Esophagus (tissue), 2 donors: ENCODE data around the gene KDM4B. TPM values are rescaled to one million over a fixed set of nuclear protein-coding genes. Genes with fewer than 3 reads are reported as not detected.
"Not testable (repeated sequence)": the region's sequence is repeated elsewhere in the genome, so short reads cannot be mapped to it uniquely, and the experiment has no call there.

Experiments
- H3K27ac ChIP-seq, 2 donors: one replicate each; pipeline ENCODE4 v1.5.1; 2013; ENCODE audit warnings: low read depth in 2 of 2, mild to moderate bottlenecking in 2 of 2, inconsistent platforms in 1 of 2, low read length in 1 of 2, moderate library complexity in 1 of 2
- H3K27me3 ChIP-seq, 2 donors: one replicate each; pipeline ENCODE4 v1.6.1; 2013; ENCODE audit warnings: low read length in 2 of 2, control low read depth in 1 of 2, mild to moderate bottlenecking in 1 of 2; ENCODE audit not compliant: insufficient read depth in 2 of 2, control insufficient read depth in 1 of 2
- H3K36me3 ChIP-seq, 2 donors: one replicate each; pipeline ENCODE4 v1.6.1; 2013; ENCODE audit warnings: low read length in 1 of 2; ENCODE audit not compliant: control insufficient read depth in 2 of 2, insufficient read depth in 2 of 2
- H3K4me1 ChIP-seq, 2 donors: one replicate each; pipeline ENCODE4 v1.6.1; 2013; ENCODE audit warnings: low read length in 1 of 2; ENCODE audit not compliant: control insufficient read depth in 2 of 2, insufficient read depth in 2 of 2
- H3K4me3 ChIP-seq, 2 donors: one replicate each; pipeline ENCODE4 v1.5.1; 2013; ENCODE audit warnings: low read length in 2 of 2, mild to moderate bottlenecking in 2 of 2, low read depth in 1 of 2, moderate library complexity in 1 of 2
- H3K9me3 ChIP-seq, 2 donors: one replicate each; pipeline ENCODE4 v1.6.1; 2013; ENCODE audit warnings: mild to moderate bottlenecking in 2 of 2, low read depth in 1 of 2, low read length in 1 of 2, moderate library complexity in 1 of 2; ENCODE audit not compliant: control insufficient read depth in 2 of 2, insufficient read depth in 1 of 2
- WGBS, 2 donors: extraction: QIAGEN DNeasy Blood & Tissue Kit; methylation state at CpG; one replicate each; pipeline ENCODE4 v1.1.7; 2013; 5-methylcytosine and 5-hydroxymethylcytosine counted together
- polyA plus RNA-seq, 2 donors: library from polyadenylated mRNA; stranded (reverse); fragments of 200-250 nt; gene quantifications; one replicate each; pipeline ENCODE4 v1.2.3, GENCODE V29; 2013
- donor health status: healthy with polysubstance abuse.
- donor health status: Bipolar disorder and iron deficiency.

KDM4B gene
- polyA plus RNA-seq, 2 donors = 10.7 to 26.7 TPM

DNA sequence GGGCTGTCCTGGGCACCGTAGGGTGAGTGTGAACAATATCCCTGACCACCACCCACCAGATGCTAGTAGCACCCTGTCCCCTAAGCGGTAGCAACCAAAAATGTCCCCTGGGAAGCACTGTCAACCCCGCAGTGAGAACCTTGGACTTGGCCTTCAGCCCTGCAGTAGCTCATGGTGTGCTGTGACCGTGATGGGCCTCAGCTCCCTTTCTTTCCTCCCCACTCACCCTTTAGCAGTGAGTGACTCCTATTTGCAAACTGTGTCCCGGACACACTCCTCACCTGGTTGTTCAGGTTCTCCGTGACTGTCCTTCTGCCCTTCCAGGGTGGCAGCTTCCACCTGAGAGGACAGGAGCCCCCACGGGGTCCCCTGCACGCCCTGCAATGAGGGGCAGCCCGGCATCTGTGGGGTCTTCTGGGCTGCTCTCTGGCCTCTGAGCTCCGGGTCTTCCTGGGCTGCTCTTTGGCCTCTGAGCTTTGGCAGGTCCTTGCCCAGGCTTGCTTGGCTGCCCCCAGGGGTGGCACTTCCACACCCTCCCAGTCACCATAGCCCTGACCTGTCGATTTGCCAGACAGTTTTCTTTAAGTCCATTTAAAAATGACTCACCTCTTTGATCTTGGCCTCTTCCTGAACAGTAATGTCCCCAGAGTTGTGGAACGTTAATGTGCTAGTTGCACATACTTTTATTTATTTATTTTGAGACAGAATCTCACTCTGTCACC is 3.8 kb downstream of the KDM4B start:
- Histone ChIP-seq H3K4me1 (peaks cover 12 to 36% of the 10 kb centered on the region in 2 donors), H3K9me3 (no peaks in the 10 kb centered on the region), H3K36me3 (peaks cover 0 to 5% of the 10 kb centered on the region in 2 donors), H3K27ac (peak overlapping the region; percentile 66 to 89), H3K4me3 (peak overlapping the region in 1 of 2 donors; percentile 11), H3K27me3 (no peaks in the 10 kb centered on the region)
- 47 to 60% methylated on average over 12 of the region's 12 CpGs for WGBS, 2 donors

DNA sequence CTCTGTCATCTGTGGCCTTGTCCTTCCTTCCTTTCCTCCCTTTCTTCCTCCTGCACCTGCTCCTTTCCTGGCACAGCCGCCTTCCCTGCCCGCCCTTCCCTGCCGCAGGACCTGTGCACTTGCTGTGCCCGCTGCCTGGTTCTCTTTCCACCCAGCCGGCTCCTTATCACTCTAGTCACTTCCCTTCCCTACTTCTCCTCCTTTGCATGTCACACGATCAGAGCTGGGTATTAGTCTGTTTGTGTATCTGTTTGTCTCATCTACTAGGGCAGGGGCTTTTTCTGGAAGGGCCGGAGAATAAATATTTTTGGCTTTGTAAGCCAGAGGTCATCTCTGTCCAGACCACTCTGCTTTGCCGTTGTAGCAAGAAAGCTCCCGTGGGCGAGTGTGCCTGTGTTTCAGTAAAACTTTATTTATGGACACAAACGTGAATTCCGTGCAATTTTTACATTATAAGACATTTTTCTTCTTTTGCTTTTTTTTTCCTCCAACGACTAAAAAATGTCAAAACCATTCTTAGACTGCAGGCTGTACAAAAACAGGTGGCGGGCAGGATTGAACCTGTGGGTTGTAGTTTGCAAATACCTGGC is 6.1 kb downstream of the KDM4B start:
- Histone ChIP-seq H3K9me3 (no peaks in the 10 kb centered on the region), H3K27me3 (no peaks in the 10 kb centered on the region), H3K36me3 (peaks cover 0 to 8% of the 10 kb centered on the region in 2 donors), H3K27ac (no peak overlapping the region), H3K4me3 (no peak overlapping the region), H3K4me1 (peaks cover 12 to 40% of the 10 kb centered on the region in 2 donors)
- 77 to 78% methylated on average over 14 of the region's 14 CpGs for WGBS, 2 donors

DNA sequence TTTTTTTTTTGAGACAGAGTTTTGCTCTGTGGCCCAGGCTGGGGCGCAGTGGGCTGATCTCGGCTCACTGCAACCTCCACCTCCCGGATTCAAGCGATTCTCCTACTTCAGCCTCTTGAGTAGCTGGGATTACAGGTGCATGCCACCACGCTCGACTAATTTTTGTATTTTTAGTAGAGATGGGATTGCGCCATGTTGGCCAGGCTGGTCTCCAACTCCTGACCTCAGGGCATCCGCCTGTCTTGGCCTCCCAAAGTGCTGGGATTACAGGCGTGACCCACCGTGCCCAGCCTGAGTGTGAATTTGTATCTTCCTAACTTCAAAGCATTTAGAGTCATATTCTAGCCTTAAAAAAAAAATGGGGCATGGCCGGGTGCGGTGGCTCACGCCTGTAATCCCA is 6.7 kb downstream of the KDM4B start:
- H3K9me3 ChIP-seq, H3K36me3 ChIP-seq, H3K27me3 ChIP-seq, H3K4me3 ChIP-seq: not testable (repeated sequence)
- WGBS, 2 donors = 72 to 88% methylated on average over 13 of the region's 13 CpGs
- Histone ChIP-seq H3K27ac (peak overlapping the region; percentile 89 to 95), H3K4me1 (peaks cover 12 to 40% of the 10 kb centered on the region in 2 donors)

DNA sequence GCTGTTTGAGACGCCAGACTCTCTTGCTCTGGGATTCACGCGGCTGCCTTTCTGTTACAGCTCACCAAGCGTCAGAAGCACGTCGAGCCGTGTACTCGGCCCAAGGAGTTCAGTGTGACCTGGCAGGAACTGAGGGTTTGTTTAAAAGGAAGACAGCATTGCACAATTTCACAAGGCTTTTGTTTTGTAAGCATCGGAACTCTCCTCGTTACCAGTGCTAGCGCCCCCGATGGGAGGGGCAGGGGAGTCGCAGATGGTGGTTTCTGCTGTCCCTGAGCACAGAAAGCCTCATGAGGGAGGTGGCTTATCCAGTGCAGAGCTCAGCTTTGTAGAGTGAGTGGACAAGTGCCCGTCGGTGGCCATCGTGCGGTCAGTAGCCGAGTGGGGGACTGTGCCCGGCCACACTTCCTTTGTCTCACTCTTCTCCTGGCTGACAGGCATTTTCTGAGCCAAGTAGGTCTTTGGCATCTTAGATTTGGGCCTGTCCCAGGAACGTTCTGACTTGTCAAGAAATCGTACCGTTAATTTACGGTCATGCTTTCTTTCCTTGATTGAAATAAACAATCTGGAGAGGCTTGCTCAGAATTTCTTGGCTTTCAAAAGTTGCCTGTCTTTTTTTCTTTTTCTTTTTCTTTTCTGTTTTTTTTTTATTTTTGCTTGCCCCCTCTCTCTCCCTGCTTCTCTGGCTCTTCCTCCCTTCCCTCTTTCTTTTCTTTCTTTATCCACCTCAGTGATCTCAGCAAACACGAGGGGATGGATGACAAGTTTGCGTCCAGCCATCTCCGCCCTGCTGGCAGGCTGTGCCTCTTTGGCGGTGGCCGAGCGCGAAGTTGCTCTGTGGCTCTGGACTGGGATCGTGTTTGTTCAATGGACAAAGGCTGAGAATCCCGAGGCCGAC is 7.7 kb downstream of the KDM4B start:
- Histone ChIP-seq H3K27me3 (no peaks in the 10 kb centered on the region), H3K27ac (peak overlapping the region; percentile 89 to 95), H3K4me3 (no peak overlapping the region), H3K4me1 (peaks cover 9 to 34% of the 10 kb centered on the region in 2 donors), H3K36me3 (peaks cover 0 to 15% of the 10 kb centered on the region in 2 donors), H3K9me3 (no peaks in the 10 kb centered on the region)
- WGBS, 2 donors = 23 to 46% methylated on average over 33 of the region's 33 CpGs

DNA sequence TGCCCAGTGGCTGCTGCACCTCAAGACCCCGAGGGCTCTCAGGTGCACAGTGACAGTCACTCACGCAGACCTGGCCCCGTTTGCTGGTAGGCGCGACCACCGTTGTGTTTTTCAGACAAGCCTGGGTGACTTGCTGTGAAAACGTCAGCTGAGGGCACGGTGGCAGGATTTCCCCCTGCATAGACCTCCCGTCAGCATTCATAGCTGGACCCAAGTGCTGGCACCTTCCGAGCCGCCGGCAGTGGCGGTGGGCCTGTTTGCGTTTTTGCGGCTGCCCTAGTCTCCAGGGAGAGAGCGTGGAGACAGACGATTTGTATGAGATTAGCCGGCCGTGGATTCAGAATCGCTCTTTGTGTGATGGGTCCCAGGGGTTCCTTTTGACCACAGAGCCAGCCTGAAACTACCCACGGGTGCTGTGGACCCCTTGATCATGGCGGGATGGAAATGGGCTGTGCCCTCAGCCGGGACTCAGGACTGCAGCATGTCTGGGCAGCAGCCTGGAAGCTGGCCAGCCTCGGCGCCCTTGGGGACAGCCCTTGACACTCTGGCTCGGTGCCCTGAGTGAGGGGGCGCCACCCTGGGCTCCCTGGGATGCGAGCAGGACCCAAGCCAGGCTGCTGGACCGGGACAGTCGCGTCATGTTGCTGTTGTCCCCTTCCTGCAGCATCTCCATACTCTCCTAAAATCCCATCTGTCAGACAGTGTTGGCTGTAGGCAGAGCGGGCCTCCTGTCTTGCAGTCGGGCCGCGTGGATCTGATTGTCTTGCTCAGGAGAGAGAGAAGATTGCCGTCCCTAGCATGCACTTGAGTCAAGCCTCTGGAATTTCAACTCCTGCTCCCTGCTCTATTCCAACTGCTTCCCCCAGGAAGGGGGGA is 8.6 kb downstream of the KDM4B start:
- WGBS, 2 donors = 47 to 58% methylated on average over 35 to 36 of the region's 36 CpGs
- Histone ChIP-seq H3K9me3 (no peaks in the 10 kb centered on the region), H3K36me3 (peaks cover 0 to 15% of the 10 kb centered on the region in 2 donors), H3K27ac (peak overlapping the region; percentile 76 to 79), H3K27me3 (no peaks in the 10 kb centered on the region), H3K4me3 (no peak overlapping the region), H3K4me1 (peaks cover 4 to 26% of the 10 kb centered on the region in 2 donors)

DNA sequence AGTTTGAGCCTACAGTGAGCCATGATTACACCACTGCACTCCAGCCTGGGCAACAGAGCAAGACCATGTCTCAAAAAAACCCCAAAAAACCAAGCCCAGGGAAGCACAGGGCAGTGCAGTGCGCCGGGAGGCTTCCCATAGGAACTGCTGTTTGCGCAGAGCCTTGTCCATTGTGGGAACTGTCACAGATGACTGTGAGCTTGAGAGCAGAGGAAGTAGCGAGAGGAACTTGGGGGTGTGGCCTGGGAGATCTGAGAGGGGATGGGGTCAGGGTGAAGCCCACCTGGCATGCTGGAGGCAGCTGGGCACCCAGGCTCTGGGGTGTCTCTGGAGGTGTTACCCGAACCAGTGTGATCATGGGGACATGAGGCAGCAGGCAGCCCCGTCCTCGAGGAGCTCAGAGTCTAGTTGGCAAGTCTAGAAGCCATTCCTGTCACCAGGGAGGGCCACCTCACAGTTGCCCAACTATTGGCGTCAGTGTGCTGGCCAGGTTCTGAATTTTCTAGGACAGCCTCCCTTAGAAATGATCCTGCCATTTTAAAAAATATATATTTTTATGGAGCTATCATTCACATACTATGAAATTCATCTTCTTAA is 10.4 kb downstream of the KDM4B start:
- H3K27ac ChIP-seq = peak overlapping the region in 1 of 2 donors; percentile 16
- H3K36me3 ChIP-seq = peaks cover 0 to 17% of the 10 kb centered on the region in 2 donors
- no peaks in the 10 kb centered on the region for H3K27me3 ChIP-seq
- no peaks in the 10 kb centered on the region for H3K9me3 ChIP-seq
- WGBS, 2 donors = 79 to 87% methylated on average over 8 of the region's 8 CpGs
- peaks cover 4 to 22% of the 10 kb centered on the region in 2 donors for H3K4me1 ChIP-seq
- H3K4me3 ChIP-seq = no peak overlapping the region

DNA sequence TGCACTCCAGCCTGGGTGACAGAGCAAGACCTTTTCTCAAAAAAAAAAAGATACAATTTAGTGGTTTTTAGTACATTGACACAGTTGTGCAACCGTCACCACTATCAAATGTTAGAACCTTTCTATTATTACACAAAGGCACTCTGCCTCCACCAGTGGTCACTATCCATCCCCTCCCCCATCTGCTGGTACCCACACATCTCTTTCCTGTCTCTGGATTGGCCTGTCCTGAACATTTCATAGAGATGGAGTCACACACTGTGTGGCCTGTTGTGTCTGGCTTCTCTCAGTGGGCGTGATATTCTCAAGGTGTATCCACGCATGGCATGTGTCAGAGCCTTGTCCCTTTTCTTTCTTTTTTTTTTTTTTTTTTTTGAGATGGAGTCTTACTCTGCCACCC is 11.2 kb downstream of the KDM4B start:
- H3K27ac ChIP-seq = no peak overlapping the region
- H3K4me1 ChIP-seq = peaks cover 4 to 20% of the 10 kb centered on the region in 2 donors
- 70 to 82% methylated on average over 3 of the region's 3 CpGs for WGBS, 2 donors

DNA sequence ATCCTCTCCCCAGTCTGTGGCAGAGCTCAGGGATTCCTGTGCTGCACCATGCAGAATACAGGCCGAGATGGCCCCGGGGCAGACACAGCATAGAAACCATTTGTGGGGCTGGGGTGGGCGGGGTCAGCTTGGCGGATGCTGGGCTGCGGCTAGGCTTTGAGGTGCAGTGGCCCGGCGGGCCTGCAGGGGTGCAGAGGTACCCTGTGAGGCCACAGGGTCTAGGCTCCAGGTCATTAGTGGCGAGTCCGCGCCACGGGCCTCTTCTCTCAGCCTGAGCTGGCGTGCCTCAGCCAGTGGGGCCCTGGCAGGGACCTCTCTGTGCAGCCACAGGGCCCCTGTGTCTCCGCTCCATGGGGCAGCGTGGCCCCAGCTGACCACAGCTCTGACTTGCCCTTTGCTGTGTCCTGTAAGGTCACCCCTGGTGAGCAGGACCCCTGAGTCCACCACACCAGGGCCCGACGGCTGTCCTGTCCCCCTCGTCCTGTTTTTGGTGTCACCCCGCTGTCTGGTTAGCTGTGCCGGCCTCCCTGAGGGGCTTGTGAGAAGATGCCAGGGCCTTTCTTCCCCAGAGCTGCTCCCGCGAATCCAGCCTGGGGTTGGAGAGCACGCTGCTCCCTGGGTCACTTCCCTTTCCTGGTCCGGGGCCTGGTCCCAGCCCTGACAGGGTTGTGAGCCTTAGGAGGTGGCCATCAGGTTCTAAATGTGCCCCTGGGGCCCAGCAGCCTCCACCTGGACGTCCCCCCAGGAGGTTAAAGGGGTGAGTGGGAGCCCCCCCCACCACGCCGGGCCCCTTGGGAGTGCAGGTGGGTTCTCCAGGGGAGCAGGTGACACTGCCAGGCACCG is 12.1 kb downstream of the KDM4B start:
- no peak overlapping the region for H3K4me3 ChIP-seq
- H3K36me3 ChIP-seq = peaks cover 0 to 17% of the 10 kb centered on the region in 2 donors
- H3K27ac ChIP-seq = no peak overlapping the region
- H3K9me3 ChIP-seq = no peaks in the 10 kb centered on the region
- peaks cover 4 to 20% of the 10 kb centered on the region in 2 donors for H3K4me1 ChIP-seq
- no peaks in the 10 kb centered on the region for H3K27me3 ChIP-seq
- WGBS, 2 donors = 75 to 88% methylated on average over 26 to 27 of the region's 27 CpGs

More for the DNA sequence above, 11.2 kb downstream of the KDM4B start:
- no peak overlapping the region for H3K4me3 ChIP-seq
- no peaks in the 10 kb centered on the region for H3K9me3 ChIP-seq
- no peaks in the 10 kb centered on the region for H3K27me3 ChIP-seq
- H3K36me3 ChIP-seq = peaks cover 0 to 17% of the 10 kb centered on the region in 2 donors
